Measurements from ENCODE around the gene FBXO36.
A peak's percentile ranks its signal among the peaks of the same experiment; 100 is the strongest.
"Not testable (repeated sequence)": the region's sequence is repeated elsewhere in the genome, so short reads cannot be mapped to it uniquely, and the experiment has no call there.

Gene FBXO36

GRCh38 chr2:229922449-229923386 is at the start of gene FBXO36:
Gene FBXO36 (plus strand): TSS chr2:229922503. CDS start chr2:229922514, 11 bp downstream.
- DNase-seq: peak; percentile 83

- DNase-seq: no peak
Measured at GRCh38 chr2:229873123-229873581, 49.2 kb upstream of the FBXO36 start.

GRCh38 chr2:229874647-229875046 is 47.7 kb upstream of the FBXO36 start:
- DNase-seq: no peak

- DNase-seq: no peak
Measured at GRCh38 chr2:229875549-229875948, 46.8 kb upstream of the FBXO36 start.

- no peak for DNase-seq
Measured at GRCh38 chr2:229879191-229879950, 42.9 kb upstream of the FBXO36 start.

- DNase-seq: no peak
Measured at GRCh38 chr2:229880892-229881586, 41.3 kb upstream of the FBXO36 start.

GRCh38 chr2:229882583-229882982 is 39.7 kb upstream of the FBXO36 start:
- DNase-seq: no peak

- no peak for DNase-seq
Measured at GRCh38 chr2:229884775-229885699, 37.3 kb upstream of the FBXO36 start.

- no peak for DNase-seq
Measured at GRCh38 chr2:229887441-229887840, 34.9 kb upstream of the FBXO36 start.

- DNase-seq: no peak
Measured at GRCh38 chr2:229888031-229888430, 34.3 kb upstream of the FBXO36 start.

GRCh38 chr2:229889023-229889422 is 33.3 kb upstream of the FBXO36 start:
- no peak for DNase-seq

- no peak for DNase-seq
Measured at GRCh38 chr2:229896857-229897256, 25.4 kb upstream of the FBXO36 start.

- no peak for DNase-seq
Measured at GRCh38 chr2:229899604-229900003, 22.7 kb upstream of the FBXO36 start.

- no peak for DNase-seq
Measured at GRCh38 chr2:229900012-229900411, 22.3 kb upstream of the FBXO36 start.

GRCh38 chr2:229900514-229900913 is 21.8 kb upstream of the FBXO36 start:
- DNase-seq: not testable (repeated sequence)

- no peak for DNase-seq
Measured at GRCh38 chr2:229901819-229902218, 20.5 kb upstream of the FBXO36 start.

GRCh38 chr2:229903037-229903436 is 19.3 kb upstream of the FBXO36 start:
- no peak for DNase-seq

GRCh38 chr2:229905601-229906000 is 16.7 kb upstream of the FBXO36 start:
- DNase-seq: no peak

- no peak for DNase-seq
Measured at GRCh38 chr2:229909090-229909489, 13.2 kb upstream of the FBXO36 start.

- DNase-seq: no peak
Measured at GRCh38 chr2:229910147-229910831, 12.0 kb upstream of the FBXO36 start.

- no peak for DNase-seq
Measured at GRCh38 chr2:229910832-229911412, 11.4 kb upstream of the FBXO36 start.
